HG02610 (cell line): ENCODE data around the gene MEOX1.
"Not testable (repeated sequence)": the region's sequence is repeated elsewhere in the genome, so short reads cannot be mapped to it uniquely, and the experiment has no call there.

Experiments
- ATAC-seq: cut with Tn5 transposase; IDR thresholded peaks from one replicate; pipeline ENCODE4 v1.9.1; 2021; ENCODE audit warnings: mild to moderate bottlenecking, moderate library complexity; ENCODE audit not compliant: unreplicated experiment

Gene MEOX1

DNA sequence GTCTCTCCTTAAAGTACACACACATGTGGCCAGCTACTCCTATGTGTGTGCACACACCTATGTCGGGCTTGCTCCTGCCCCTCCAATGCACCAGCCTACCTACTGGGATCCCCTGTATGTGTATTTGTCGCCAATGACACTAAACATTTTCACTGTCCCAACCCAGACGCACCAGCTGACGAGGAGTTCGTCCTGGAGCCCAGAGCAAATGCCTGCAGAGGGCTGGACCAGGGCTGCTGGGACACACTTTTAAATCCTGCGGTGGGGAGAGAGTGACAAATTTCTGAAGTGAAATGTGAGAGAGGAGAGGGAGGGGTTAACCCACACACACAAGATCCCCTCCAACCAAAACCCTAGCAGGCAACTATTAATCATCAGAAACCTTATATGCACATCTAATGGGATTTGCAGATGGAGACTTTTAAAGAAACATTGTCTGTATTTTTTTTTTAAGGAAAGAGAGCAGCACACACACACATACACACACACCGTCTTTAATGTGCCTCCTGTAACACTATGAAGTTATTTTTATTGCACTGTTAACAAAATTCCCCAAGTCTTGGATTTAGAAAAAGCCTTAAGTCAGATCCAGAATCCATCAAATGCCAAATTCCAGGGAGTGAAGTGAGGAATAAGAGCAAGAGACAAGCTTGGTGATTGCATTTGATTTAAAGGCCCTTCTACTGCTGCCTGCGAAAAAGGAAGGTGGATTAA lies at the start of gene MEOX1:
TSS of gene MEOX1 (minus strand) at position 224 of the 714 bp plus-strand sequence. CDS start 388 bp downstream, outside the sequence.
- ATAC-seq = no peak

DNA sequence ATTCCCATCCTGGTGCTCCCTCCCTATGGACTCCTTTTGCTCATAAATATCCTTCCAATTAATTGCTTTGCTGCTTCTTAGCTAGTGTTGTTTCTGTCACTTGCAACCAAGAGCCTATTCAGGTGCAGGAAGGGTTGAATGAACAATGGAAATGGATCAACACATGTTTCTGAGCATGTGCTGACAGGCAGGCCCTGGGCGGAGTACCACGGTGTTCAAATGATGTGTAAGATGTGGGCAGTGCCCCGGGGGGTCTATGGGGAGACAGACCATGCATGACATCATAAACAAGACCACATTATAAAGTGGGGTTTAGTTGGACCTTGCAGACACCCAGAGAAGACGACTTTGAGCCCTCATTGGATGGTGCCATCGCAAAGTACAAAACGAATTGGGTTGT lies 48.4 kb upstream of the MEOX1 start:
- no peak for ATAC-seq

DNA sequence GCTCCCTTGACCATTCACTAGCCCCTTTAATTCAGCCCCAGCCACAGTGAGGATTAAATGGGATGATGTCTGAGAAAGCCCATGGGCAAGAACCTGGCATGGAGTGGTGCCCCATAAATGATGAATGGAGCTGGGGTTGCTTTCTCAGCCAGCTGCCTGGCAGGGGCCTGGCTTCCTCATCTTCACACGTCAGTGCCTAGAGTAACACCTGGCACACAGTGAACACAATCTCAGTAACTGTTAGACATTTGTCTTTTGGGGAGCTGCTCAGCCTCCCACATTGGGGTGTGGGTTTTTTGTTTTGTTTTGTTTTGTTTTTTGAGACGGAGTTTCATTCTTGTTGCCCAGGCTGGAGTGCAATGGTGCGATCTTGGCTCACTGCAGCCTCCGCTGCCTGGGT lies 47.5 kb upstream of the MEOX1 start:
- ATAC-seq = no peak

DNA sequence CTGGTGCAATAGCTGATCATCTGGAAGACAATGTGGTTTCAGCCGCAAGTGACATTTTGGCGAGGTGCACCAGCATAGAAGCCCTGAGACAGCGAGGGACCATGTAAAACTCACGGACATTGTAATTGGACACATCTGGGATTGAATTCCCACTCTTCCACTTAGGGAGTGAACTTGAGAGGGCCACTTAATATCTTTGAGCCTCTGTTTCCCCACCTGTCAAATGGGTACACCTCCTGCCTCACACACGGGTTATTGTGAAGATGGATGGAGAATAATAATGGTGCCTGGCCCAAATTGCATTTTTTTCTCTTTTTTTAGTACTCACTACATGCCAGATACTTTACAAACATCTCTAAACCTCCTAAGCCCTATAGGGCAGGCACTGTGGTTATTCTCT lies 45.5 kb upstream of the MEOX1 start:
- ATAC-seq = no peak

DNA sequence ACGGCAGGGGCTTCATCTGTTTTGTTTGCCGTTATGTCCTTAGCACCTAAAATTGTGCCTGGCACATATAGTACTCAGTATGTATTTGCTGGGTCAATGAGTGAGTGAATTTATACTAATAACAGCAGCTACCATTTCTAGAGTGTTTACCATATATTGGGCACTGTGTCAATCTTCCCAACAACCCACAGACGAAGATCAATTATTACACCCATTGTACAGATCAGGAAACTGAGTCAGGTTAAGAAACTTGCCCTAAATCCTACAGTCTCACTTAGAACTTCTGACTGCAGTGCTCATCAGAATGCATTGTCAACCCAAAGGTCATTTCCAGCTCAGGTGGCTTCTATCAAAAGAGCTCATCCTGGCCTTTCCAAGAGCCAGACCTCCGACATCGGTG lies 44.5 kb upstream of the MEOX1 start:
- no peak for ATAC-seq

DNA sequence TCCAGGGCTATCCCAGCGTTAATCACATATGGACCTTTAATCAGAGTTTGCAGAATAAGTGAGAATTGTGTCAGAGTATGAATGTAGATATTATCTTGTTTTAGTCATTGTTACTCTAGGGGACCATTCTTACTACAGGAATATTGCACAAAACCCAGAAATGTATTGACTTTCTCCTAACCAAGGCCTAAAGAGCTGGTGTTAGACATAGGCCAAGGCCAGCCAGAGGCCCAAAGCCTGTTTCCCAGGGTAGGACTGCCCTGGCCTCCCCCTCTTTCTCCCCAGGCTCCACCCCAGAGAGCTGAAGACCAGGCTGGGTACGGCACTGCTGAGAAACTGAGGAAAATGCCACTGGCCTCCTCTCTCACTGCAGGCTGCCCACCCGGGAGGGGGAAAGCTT lies 41.9 kb upstream of the MEOX1 start:
- no peak for ATAC-seq

DNA sequence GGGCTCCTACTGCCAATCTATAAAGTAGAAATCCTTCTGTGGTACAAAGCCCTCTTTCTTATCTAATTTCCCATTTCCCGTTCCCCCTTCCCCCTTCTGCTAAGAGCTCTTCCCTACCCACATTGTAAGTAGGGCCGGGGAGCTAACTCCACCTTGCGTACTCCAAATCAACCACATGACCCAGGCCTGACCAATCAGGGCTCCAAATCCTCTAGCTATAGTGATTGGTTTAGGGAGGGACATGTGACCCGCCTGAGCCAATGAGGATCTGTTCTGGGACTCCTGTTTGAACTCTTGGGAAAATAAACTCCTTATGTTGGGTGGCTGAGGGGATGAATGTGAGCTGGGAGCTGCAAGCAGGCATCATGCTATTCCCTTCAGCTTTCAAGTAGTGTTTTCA lies 40.9 kb upstream of the MEOX1 start:
- no peak for ATAC-seq

DNA sequence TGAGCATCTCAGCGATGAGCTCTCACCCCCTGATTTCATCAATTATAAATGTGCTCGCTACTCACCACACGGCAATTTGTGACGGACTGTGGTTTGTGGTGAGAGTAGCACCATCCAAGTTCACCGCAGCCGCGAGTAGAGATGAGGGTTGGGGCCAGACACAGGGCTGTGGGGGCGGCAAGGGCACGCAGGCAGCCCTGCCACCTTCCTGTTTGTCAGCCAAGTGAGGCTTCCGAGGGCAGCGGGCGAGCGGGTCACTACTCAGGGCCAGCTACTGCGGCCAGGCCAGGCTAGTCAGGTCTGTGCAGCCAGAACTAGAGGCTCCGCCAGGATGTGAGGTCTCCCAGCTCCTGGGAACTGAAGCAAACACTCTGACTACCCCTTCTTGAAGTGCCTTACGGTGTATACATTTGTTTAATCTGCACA lies 39.6 kb upstream of the MEOX1 start:
- ATAC-seq = no peak

DNA sequence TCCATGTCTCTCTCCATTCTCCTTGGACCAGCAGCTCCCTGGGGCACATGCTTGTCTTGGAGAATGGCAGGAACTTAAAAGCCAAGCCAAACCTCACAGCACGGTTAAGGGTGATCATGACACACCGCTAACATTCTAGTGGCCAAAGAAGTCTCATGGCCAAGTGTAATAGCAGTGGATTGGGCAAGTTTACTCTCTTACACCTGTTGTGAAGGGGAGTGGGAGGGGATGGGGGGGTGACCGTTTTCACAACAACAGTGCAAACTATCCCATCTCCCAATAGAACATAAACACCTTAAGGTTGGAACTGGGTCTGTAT lies 37.7 kb upstream of the MEOX1 start:
- ATAC-seq = no peak

DNA sequence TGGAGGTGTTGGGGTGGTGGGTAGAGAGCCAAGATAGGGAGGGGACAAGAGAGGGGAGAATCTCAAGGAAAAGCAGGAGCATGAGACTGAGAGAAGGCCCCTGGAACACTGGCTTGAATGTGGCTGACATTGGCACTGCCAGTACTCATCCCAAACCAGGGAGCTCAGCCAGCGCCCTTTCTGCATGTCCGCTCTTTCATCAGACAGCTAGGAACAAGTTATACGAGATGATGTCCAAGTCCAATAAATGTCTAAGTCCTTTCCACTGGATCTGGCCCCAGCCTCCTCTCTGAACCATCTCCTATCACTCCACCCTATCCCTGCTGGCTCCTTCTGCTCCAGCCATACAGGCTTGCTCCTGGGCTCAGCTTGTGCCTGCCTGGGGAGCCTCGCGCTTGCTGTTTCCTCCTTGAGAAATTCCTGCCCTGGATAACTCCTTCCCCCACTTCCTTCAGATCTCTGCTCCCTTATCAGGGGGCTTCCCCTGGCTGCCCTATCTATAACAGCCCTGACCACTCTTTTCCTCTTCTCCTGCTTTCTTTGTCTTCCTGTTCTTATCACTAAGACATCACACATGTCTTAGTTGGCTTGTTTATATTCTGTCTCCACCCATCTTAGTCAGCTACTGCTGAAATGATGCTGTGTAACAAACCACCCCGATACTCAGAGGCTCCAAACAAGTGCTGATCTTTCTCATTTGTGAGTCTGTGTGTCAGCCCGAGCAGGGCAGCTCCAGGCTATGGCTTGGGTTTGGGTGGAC lies 37.1 kb upstream of the MEOX1 start:
- no peak for ATAC-seq

DNA sequence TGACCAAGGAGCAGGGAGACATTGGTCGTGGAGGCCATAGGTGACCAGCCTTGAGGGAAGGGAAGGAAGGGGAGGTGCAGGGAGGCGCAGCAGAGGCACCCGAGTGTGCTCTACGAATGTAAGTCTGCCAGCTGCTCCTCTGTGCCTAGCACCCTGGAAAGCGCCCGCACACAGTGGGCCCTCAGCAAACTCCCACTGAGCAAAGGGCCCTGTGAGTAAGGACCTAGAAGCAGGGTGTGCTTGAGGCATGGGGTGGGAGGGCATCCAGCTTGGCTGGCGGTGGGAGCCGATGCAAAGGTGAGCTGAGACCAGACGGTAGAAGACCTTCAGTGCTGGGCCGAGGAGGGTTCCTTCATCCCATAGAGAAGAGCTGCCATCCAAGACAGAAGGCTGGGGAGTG lies 36.2 kb upstream of the MEOX1 start:
- ATAC-seq = no peak

DNA sequence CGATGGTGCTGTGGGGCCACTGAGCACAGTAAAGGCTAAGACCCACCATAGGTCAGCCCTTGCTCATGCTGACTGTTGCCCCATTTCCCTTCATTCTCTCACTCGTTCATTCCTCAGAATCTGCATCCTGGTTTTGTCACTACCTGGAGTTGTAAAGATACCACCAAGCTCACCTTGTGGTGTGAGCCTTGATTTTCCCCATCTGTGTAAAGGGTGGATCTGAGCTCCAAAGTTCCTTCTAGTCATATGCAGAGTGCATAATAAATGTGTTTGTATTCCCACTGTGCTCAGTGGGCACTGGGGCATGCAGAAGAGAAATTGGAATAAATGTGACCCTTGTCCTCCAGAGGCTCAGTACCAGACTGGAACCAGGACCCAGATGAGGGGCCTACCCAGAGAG lies 35.2 kb upstream of the MEOX1 start:
- ATAC-seq = no peak

DNA sequence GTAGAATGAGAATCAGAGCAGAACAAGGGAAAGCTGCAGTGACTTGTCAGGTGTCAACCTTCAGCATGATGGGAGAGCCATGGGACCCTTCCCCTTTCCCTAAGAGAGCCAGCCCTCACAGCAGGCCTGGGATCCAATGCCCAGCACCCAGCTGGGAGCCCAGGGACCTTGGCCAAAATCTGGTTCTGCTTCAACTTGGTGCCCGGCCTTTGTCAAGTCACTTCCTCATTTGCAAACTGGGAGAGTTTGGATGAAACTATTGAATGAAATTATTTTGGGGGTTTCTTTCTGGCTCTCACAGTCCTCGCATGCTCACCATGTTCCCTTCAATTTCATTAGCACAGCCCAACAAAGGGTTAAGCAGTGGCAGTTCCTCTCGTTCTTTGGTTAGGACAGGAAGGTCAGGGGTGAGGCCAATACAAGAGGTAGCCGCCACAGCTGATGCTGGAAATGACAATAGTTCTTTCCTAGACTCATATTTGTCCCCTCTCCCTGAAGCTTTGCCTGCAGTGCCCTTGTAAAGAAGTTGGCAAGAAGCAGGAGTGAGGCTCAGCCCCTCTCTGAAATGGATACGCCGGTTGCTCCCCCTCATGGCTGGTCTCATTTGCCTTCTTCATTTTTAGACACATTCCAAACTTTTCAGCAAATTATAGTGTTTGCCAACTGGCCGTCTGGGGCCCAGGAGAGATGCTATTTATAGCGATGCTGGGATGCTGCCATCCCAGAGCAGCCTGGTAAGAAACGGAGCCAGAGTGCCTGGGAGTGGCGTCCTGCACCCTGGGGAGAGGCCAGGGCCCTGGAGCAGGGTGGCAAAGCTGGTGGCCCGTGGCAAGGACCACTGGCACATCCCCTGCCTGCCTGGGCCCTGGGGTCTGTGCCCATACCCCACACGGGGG lies 34.5 kb upstream of the MEOX1 start:
- no peak for ATAC-seq

DNA sequence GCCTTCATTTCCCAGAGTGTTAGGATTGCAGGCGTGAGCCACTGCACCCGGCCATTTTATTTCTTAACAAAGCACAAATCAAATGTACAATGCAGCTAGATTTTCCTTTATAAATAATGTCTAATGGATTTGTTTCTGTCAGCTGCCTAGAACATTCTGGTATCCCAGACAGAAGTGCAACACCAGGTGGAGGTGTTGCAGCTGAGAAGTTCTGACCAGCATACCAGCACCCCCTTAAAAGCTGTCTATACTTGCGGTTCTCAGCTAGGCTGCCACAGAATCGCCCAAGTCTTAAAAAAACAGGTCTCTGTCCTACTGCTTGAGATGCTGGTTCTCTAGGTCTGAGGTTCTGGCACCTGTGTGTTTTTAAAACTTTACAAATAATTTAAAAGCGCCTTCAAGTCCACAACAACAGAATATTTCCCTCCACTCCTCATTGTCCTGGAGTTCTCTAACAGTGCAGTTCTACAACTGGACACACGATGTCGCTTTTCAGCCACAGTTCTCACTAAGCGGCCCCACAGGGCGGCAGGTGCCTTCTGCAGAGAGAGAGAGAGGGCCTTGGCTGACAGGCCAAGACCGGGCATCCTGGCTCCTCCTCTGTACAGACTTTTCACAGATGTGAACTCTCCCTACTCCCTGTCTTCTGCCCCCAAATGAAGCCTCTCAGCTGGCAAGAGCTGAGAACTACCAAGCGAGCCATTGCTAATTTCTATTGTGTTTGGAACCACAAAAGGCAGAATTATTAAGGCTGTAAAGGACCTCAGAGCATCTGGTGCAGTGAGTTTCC lies 32.6 kb upstream of the MEOX1 start:
- no peak for ATAC-seq

DNA sequence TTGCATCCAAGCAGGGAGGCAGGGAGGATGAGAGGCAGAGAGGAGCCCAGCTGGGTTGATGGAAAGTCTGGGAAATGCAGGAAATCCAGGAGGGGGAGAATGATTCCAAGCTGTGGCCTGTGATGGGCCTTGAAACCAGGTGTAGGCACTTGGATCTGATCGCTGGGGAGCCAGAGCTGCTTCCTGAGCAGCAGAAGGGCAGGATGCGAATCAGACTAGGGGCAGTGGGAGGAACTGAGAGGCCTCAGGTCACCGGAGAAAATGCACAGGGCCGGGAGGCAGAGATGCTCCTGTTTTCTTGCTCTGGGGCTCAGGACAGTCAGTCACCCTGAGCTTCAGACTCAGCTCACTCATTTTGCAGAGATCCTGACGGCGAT lies 29.6 kb upstream of the MEOX1 start:
- ATAC-seq = no peak

DNA sequence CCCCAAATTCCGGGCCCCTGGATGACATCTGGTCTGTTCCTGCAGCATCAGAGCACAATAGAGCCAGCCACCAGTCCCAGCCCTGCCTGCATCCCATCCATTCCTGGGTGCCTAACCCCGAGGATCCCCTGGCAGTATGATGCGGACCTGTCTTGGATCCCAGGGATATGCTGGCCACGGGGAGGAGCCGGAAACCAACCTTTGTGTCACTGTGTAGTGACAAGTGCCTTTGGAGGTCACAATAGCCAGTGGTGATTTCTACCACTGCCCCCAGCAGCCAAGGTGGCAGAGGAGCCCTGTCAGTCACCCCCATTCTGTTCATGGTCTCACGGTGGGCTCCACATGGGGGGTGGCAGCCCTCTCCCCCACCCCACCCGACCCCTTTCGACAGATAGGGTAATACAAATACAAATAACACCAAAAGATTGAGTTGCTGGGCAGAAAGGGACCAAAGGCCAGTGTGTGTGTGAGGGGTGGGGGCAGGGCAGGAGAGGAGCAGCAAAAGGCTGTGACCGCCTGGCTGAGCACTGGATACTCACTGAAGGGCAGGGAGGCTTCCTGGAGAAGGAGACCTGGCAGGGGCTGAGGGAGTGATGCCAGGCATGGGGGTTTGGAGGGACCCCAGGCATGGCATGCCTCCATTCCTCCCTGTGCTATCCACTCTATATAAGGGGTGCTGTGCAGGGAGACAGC lies 29.0 kb upstream of the MEOX1 start:
- ATAC-seq = no peak

DNA sequence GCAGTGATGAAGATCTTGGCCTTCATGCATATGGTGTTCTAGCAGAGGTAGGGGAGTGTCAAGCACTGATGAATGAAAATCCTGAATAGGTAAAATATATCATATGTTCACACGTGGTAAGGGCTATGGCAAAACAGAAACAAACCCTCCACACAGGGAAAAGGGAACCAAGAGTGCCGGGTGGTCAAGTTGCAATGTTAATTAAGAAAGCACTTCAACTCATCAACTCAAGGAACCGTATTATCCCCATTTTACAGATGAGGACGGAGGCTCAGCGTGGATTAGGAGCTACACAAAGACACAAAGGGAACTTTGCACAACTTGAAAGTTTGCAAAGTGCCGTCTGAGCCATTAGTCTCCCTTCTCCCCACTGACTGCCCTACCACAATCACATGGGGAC lies 28.1 kb upstream of the MEOX1 start:
- ATAC-seq = no peak

DNA sequence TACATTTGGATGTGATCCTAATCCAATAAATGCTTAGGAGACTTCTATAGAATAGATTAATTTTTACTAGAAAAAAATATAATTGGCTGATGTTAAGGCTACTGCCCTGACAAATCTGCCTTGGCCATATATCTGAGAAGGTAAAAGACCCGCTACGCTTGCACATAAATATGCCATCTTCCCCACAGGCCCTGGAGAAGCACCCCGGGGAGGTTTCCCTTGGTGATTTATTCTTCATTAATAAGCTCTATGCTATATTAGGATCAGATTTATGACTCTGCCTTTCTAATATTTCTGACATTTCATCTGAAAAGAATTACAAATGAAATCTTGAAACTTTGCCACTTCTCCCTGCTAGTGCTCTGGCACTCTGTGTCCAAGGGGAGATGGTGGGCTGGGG lies 27.4 kb upstream of the MEOX1 start:
- no peak for ATAC-seq

DNA sequence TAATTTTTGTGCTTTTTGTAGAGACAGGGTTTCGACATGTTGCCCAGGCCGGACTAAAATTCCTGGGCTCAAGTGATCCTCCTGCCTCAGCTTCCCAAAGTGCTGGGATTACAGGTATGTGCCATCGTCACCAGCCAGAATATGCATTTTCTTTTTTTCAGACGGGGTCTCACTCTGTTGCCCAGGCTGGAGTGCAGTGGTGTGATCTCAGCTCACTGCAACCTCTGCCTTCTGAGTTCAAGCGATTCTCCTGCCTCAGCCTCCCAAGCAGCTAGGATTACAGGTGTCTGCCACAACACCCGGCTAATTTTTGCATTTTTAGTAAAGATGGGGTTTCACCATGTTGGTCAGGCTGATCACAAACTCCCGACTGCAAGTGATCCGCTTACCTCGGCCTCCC lies 25.2 kb upstream of the MEOX1 start:
- ATAC-seq = not testable (repeated sequence)

DNA sequence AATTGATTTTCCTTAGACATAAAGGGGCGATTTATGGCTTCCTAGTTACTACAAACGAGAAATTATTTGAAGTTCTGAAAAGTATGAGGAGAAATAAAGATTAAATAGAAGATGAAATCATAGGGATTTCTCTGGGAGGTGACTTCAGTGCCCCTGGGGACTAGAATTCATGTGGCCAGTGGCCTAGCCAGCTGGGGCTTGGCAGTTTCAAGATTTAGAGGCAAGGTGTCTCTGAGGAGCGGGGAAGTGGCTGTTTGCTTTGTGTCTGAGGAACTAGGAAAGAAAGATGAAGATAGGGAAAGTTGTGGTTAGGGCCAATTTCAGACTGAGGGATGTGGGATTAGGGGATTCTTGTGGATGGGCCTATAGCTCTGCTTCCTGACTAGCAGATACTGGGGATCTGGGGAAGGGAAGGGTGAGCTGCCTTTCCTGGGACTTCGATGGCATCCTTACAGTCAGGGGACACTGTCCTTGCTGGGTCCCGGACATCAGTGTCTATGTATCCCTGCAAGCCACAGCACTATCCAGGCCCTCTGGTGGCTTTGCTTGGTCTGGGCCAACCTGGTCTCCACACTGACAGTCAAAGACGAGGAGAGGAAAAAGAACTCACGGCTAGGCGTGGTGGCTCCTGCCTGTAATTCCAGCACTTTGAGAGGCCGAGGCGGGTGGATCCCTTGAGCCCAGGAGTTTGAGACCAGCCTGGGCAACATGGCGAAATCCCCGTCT lies 22.4 kb upstream of the MEOX1 start:
- ATAC-seq = no peak
